Fibroblast of skin of left biceps (primary cell): ENCODE results near the gene GRHL1.

Experiments used
- DNase-seq, 2 experiments: peaks; one replicate each; pipeline ENCODE4 v3.0.0-alpha.2; 2013; ENCODE audit warnings: low read depth in 2 of 2

GRHL1 gene

GRCh38 chr2:9993488-9994165 lies 42.1 kb downstream of the GRHL1 start:
- DNase-seq: no peak

DNA sequence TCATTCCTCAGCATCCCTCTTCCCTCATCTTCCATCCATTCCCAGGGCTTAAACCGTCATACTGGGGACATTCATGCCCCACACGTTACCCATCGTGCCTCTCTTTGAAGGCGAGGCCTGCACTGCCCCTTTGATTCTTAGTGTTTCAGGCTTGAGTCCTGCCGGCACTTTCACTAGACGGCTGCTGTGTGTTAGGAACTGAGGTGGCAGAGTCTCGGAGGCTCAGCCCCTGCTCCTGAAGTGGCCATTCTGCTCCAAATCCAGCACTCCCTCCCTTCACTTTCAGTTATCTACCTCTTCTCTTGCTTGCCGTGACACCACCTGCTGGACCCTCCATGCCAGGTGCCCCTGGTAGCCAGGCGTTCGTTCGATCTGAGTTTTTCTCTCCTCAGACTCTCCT lies 43.0 kb downstream of the GRHL1 start:
- DNase-seq: no peak

DNA sequence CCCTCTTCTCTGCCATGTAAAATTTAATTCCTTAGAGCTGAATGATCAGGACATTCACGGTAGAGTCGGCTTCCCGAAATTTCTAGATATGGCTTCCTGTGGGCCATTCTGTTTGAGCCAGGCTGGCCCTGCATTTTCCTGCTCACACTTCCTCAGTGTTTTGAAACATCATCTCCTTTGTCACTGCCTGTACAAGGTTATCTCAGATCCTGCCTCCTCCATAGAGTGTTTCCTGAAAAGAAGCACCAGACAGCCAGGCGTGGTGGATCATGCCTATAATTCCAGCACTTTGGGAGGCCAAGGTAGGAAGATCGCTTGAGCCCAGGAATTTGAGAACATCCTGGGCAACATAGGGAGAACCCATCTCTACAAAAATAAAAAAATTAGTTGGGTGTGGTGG lies 43.6 kb downstream of the GRHL1 start:
- DNase-seq: no peak

GRCh38 chr2:9996321-9996720 lies 44.8 kb downstream of the GRHL1 start:
- DNase-seq: no peak

DNA sequence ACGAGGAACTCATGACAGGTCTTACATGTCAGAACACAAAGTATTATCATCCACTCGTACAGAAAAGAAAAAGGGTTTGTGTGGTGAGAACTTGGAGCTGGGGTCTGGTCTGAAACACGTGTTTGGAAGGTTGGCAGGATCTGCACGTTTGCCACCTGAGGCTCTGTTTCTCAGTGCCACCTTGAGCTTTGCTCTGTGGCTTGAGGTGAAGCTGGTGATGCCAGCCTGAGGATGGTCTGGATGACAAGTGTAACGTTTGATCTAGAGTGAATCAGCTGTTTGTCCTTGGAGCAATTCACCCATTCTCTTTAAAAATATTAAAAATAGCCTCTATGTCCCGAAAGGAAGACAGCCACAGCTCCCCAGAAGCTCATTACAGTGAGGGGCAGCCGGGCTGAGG lies 46.4 kb downstream of the GRHL1 start:
- DNase-seq: no peak

DNA sequence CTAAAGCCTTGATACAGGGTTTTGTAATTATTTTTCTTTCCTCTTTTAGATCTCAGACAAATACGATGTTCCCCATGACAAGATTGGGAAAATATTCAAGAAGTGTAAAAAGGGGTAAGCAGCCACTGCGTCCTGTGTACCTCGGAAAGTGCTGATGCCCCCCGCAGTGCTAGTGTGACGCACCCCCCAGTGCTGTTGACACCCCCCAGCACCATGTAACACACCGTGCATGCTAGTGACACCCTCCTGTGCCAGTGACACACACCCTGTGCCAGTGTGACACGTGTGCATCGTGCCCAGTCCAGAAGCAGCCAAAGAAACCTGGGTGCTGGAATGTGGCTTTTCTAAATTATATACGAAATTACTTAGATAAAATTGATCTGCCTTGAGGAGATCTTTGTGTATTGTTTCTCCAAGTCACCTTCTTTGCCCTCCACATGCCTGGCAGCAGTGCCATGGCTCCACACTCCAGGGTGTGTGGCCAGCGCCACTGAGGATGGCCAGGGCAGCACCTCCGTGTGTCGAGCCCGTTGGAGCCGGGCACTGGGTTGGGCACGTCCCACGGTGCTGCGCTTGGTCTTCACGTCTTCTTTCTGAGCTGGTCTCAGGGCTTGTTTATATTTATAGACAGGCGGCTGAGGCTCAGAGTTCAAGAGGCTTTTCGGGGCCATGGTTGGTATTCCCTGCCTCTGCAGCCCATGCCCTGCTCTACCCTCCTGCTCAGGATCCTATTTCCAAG lies 47.6 kb downstream of the GRHL1 start:
- DNase-seq: no peak

DNA sequence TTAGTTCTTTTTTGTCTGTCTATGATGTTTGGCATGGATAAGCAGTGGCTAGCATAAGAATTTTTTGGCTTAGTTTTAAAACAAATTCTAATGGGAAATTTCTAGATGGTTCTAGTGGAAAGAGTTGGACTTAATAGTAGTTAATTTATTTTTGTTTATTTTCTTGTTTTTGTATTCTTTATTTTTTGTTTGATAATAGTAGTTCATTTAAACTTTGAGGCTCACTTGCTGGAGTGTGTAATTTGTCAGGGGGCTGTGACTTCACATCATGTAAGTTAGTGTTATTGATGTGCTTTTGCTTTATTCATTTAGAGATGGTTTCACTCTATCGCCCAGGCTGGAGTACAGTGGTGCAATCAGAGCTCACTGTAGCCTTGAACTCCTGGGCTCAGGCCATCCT lies 48.2 kb downstream of the GRHL1 start:
- no peak for DNase-seq

DNA sequence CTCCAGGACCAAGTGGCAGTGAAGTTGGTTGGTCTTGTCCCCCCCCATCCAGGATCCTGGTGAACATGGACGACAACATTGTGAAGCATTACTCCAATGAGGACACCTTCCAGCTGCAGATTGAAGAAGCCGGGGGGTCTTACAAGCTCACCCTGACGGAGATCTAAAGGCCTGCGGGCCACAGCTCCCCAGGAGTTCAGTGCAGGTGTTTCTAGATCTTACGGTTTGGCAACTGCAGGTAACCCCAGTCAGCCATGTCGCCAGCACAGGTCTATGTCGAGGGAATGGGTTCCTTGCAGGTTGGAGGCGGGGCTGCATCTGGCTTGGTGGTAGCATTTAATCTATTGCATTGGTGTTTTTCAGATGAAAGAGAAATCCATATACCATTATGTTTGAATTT lies 49.0 kb downstream of the GRHL1 start:
- no peak for DNase-seq

DNA sequence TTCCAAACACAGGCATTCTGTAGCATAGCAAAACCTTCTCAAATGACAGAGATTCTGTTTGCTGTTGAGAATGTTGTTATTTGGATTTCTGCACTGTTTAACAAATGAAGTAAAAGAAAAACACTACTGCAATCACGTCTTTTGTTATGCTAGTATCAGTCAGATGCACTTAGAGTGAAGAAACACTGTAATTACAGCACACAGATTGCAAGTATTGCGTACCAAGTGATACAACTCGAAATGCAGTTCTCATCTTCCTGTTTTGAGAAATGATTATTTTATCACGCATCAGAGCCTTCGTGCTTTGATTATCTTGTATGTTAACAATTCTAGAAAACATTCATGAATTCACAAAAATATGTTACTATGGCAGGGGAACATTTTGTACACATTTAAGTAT lies 50.1 kb downstream of the GRHL1 start:
- DNase-seq: no peak

GRCh38 chr2:10002109-10002508 lies 50.6 kb downstream of the GRHL1 start:
- no peak for DNase-seq

DNA sequence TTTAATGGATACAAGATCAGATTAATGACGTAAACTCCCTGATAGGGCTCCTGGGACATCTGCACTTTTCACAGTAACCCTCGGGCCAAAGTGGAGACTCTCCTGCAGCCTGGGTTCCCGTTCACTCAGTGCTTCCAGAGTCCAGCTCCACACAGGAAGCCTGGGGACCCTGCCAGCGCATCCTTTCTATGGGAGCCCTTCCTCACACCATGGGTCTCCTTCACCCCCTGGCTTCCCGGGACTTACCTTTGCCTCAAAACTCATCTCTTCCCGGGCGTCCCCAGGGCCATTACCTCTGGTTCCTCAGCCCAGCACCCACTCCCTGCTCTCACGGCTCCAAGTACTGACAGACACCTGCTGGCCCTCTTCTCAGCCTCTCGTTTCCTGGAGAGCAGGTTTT lies 51.2 kb downstream of the GRHL1 start:
- no peak for DNase-seq

GRCh38 chr2:10003206-10004125 lies 52.0 kb downstream of the GRHL1 start:
- no peak for DNase-seq

DNA sequence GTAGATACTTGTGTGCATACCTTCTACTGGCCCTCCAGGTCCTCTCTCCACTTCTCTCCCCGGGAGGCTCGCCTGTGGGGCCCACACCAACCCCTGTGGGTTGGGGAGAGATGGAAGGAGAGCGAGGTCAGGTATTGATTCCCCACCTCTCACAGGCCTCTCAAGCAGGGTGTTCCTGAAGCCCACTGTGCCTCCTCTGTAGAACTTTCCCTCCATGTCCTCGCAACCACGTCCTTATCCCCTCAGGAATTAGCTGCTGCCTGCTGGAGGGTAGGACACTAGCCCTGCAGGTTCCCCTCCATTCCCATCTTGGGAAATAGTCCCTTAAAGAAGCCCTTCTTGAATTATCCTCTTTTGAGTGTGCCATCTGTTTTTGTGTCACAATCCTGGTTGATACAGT lies 52.9 kb downstream of the GRHL1 start:
- no peak for DNase-seq

GRCh38 chr2:10004836-10005235 lies 53.3 kb downstream of the GRHL1 start:
- no peak for DNase-seq

- DNase-seq: no peak
Measured at GRCh38 chr2:10005461-10006235, 54.2 kb downstream of the GRHL1 start.

DNA sequence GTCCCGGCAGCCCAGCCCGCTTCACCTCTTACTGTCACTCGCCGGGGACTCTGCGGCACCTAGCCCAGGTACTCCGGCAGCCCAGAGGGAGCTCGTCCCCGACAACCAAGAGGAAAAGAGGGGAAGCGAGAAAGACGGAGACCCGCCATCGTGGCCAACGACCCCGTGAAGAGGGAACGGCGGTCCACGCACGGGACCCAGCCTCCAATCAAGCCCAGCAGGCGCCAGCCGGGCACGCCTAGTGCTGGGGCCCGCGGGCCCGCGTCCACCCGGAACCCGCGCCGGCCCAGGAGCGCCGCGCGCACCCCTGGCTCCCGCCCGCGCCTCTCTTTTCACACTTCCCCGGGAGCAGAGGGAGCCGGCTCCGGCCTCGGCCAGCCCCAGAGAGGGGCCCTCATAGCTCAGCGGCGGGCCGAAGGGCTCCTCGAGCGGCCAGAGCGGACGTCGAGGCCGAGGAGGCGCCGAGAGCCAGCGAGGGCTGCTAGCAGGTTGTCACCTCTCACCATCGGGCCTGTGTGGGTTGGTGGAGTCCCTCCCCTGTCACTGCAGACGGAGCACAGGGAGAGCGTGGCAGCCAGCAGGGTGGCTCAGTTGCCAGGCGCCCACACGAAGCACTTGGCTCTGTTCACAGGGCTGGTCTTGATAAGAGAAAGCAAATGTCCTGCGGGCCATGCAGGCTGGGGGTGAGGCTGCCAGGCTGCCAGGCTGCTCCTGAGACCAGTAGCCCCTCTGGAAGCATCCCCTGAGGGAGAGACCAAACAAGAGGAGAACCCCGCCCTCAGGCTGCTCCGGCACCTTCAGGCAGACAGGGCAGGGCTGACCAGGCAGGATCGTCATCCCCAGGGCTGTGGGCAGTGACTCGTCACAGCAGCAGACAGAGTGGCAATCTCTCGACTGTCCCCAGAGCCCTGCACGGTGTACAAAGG lies 55.0 kb downstream of the GRHL1 start:
- no peak for DNase-seq

GRCh38 chr2:10007435-10007834 lies 55.9 kb downstream of the GRHL1 start:
- no peak for DNase-seq

DNA sequence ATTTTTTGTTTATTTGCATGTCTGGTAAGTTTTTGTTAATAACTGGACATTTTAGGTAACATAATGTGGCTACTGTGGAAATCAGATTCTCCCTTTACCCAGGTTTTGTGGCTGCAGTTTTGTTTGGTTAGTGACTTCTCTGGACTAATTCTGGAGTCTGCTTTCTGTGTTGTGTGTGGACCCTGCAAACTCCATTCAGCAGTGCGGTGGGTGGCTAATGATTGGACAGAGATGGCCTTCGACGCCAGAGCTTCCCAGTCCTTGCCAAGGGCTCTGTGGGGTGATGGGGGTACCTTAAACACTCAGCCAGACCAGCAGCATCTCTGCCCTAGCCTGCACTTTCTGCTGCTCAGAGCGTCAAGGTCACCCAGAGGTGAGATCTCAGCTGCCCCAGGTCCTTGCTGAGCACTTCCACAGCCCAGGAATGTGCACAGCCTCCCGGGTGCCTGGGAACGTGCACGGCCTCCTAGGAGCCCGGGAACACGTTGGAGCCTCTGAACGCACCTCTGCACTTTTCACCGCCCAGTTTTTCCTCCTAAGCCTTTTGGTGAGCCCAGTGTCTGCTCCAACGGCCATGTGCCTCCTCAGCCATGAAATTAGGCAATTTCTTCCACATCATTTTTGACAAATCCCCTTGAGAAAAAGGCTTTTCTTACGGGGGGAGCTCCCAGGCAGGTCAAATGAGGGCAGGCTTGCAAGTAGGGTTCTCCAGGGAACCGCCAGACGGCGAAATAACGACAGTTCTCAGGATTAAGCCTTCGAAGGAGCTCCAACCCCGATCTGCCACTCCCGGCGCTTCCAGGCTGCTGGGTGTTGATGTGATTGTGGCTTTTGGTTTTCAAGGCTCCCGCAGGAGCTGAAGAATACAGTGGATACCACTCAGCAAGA lies 56.7 kb downstream of the GRHL1 start:
- DNase-seq: no peak

- DNase-seq: no peak
Measured at GRCh38 chr2:10008809-10009176, 57.3 kb downstream of the GRHL1 start.
